ENCODE results near the gene RPS6KA1. TPM values are rescaled to one million over a fixed set of nuclear protein-coding genes. Genes with fewer than 3 reads are reported as not detected.

RPS6KA1 gene
- polyA plus RNA-seq (2012; ENCODE audit: insufficient read length, low read depth): 23.2 TPM

- TF ChIP-seq SIN3A (IDR thresholded peaks at IDR 0.05; ENCODE audit: borderline replicate concordance, insufficient read depth, low read length): no peak
- no peak for TF ChIP-seq REST (IDR thresholded peaks at IDR 0.05; ENCODE audit: insufficient read depth in 1 of 2, low read depth in 2 of 2, low read length in 2 of 2)
- TF ChIP-seq POLR2AphosphoS5 (IDR thresholded peaks at IDR 0.05; ENCODE audit: low read depth, low read length): no peak
- no peak for TF ChIP-seq TAF1 (IDR thresholded peaks at IDR 0.05; ENCODE audit: borderline replicate concordance, insufficient read depth, low read length)
- TF ChIP-seq FOXP2 (optimal IDR thresholded peaks at IDR 0.05; ENCODE audit: borderline replicate concordance, extremely low read depth, extremely low read length, insufficient read depth): no peak
Observed at GRCh38 chr1:26529655-26530409, at the start of gene RPS6KA1. RPS6KA1 (plus strand) TSS chr1:26529761; CDS start chr1:26529921, 160 bp downstream.

GRCh38 chr1:26482921-26483320 lies 46.6 kb upstream of the RPS6KA1 start:
- TF ChIP-seq SIN3A (IDR thresholded peaks at IDR 0.05; ENCODE audit: borderline replicate concordance, insufficient read depth, low read length) (no peak), POLR2AphosphoS5 (IDR thresholded peaks at IDR 0.05; ENCODE audit: low read depth, low read length) (no peak), FOXP2 (optimal IDR thresholded peaks at IDR 0.05; ENCODE audit: borderline replicate concordance, extremely low read depth, extremely low read length, insufficient read depth) (no peak), TAF1 (IDR thresholded peaks at IDR 0.05; ENCODE audit: borderline replicate concordance, insufficient read depth, low read length) (no peak), REST (IDR thresholded peaks at IDR 0.05; ENCODE audit: insufficient read depth in 1 of 2, low read depth in 2 of 2, low read length in 2 of 2) (no peak)

DNA sequence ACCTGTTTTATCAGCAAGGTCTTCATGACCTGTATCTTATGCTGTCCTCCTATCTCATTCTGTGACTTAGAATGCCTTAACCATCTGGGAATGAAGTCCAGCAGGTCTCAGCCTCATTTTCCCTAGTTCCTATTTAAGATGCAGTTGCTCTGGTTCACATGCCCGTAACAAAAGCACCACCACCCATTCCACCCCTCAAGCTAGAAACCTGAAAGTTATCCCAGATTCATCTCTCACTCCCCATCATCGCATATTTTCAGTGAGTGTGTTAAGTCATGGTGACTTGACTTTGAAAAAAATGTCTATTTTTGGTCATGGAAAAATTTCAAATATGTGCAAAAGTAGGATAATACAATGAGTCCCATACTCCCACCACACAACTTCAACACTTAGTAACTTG lies 45.6 kb upstream of the RPS6KA1 start:
- TF ChIP-seq POLR2AphosphoS5 (IDR thresholded peaks at IDR 0.05; ENCODE audit: low read depth, low read length): no peak
- no peak for TF ChIP-seq TAF1 (IDR thresholded peaks at IDR 0.05; ENCODE audit: borderline replicate concordance, insufficient read depth, low read length)
- no peak for TF ChIP-seq FOXP2 (optimal IDR thresholded peaks at IDR 0.05; ENCODE audit: borderline replicate concordance, extremely low read depth, extremely low read length, insufficient read depth)
- no peak for TF ChIP-seq SIN3A (IDR thresholded peaks at IDR 0.05; ENCODE audit: borderline replicate concordance, insufficient read depth, low read length)
- no peak for TF ChIP-seq REST (IDR thresholded peaks at IDR 0.05; ENCODE audit: insufficient read depth in 1 of 2, low read depth in 2 of 2, low read length in 2 of 2)

GRCh38 chr1:26490155-26490554 lies 39.4 kb upstream of the RPS6KA1 start:
- TF ChIP-seq FOXP2 (optimal IDR thresholded peaks at IDR 0.05; ENCODE audit: borderline replicate concordance, extremely low read depth, extremely low read length, insufficient read depth) (no peak), REST (IDR thresholded peaks at IDR 0.05; ENCODE audit: insufficient read depth in 1 of 2, low read depth in 2 of 2, low read length in 2 of 2) (no peak)
